Rectal smooth muscle tissue (tissue), 1 donor: ENCODE results near the gene RNF151.
"Not testable (repeated sequence)": the region's sequence is repeated elsewhere in the genome, so short reads cannot be mapped to it uniquely, and the experiment has no call there.

ENCODE experiments used
- H3K27ac ChIP-seq: one replicate; pipeline ENCODE4 v1.7.0; 2013; ENCODE audit warnings: low read depth, low read length, inconsistent platforms
- H3K27me3 ChIP-seq: one replicate; pipeline ENCODE4 v1.7.0; 2013; ENCODE audit warnings: low read length; ENCODE audit not compliant: control insufficient read depth, insufficient read depth
- H3K36me3 ChIP-seq: one replicate; pipeline ENCODE4 v1.7.0; 2013; ENCODE audit warnings: low read length; ENCODE audit not compliant: control insufficient read depth, insufficient read depth
- H3K4me1 ChIP-seq: one replicate; pipeline ENCODE4 v1.7.0; 2013; ENCODE audit warnings: low read length; ENCODE audit not compliant: control insufficient read depth, insufficient read depth
- H3K4me3 ChIP-seq: one replicate; pipeline ENCODE4 v1.7.0; 2013; ENCODE audit warnings: low read length
- H3K9ac ChIP-seq: one replicate; pipeline ENCODE4 v1.7.0; 2013; ENCODE audit warnings: low read length

Gene RNF151

DNA sequence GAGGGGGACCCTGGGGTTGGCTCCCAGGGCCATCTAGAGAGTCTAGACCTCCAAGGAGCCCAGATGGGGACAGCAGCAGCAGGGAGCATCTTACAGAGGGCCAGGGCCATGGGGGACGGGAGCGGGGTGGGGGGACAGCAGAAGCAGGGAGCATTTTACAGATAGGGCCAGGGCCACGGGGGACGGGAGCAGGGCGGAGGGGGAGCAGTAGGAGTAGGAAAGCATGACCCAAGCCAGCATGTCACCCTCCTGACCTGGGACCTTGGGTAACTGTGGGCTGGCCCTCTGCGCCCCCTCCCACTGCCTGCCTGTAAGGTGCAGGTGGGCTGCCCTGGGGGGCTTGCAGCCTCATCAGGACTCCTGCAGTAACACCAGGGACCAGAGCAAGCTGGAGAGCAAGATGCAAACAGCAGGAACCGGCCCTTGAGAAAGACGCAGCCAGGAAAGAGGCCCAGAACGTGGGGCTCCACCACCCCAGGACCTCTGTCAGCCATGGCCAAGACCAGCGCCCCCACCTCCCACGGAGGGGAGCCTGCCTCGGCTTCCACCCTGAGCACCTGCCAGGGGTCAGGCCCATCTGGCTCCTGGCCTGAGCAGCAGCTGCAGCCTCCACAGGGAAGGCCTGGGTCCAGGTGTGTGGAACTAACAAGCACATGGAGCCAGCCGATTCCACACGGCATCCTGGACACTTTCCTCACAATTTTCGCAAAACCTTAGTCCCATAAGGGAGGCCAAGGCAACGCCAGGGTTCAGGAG is 40.6 kb downstream of the RNF151 start:
- H3K27ac ChIP-seq, result no peak overlapping the region
- peaks cover 32% of the 10 kb centered on the region for H3K4me1 ChIP-seq
- peak overlapping the region; percentile 30 for H3K4me3 ChIP-seq

DNA sequence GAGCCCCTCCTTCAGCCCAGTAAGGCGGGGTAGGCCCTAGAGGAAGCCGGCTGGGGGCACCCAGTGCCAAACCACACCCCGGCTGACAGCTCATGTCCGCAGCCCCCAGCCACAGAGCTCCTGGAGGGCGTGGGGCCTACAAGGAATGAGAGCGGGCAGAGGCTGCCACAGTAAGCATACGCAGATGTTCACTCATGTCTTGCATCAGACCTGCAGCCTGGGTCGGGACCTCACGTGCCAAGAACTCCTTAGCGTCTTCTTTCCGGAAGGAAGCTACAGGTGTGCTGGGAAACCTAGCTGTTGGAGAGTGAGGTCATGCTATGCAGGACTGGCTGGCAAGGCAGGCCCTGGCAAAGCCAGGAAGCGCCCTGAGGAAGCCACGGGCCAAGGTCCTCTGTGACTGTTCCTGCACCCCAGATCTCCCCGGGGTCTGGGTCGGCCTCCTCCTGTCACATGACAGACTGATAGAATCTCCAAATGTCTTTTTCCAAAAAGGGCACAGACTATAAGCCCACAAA is 41.4 kb downstream of the RNF151 start:
- H3K27me3 ChIP-seq, result no peaks in the 10 kb centered on the region
- peaks cover 32% of the 10 kb centered on the region for H3K4me1 ChIP-seq
- H3K27ac ChIP-seq, result no peak overlapping the region
- peaks cover 7% of the 10 kb centered on the region for H3K36me3 ChIP-seq
- H3K9ac ChIP-seq, result peak overlapping the region; percentile 19
- peak overlapping the region; percentile 81 for H3K4me3 ChIP-seq

More for the DNA sequence above, 40.6 kb downstream of the RNF151 start:
- H3K36me3 ChIP-seq, result peaks cover 11% of the 10 kb centered on the region
- peak overlapping the region; percentile 19 for H3K9ac ChIP-seq
- H3K27me3 ChIP-seq, result no peaks in the 10 kb centered on the region

DNA sequence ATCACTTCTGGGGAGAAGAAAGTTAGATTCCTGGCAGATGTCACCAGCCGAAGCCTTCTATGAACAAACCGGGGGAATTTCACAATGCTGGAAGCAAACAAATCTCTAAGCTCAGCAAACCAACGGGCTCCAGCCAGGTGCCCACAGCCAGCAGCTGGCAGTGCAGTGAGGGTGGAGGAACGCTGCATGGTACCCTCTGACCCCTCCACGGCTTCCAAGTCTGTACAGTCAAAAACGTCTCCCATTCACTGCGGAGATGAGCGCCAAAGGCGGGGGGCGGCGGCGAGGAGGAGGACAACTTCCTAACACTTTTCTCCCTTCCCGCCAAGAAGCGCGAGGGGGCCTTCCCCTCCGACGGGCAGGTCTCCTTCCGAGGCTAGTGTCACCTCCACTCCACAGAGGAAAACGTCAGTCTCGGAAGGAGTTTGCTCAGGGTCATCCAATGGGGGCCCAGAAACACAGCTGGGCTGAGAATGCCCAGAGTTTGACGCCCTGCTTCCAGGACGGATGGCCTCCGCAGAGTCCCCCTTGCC is 42.0 kb downstream of the RNF151 start:
- H3K27ac ChIP-seq, result peak overlapping the region; percentile 70
- H3K9ac ChIP-seq, result peak overlapping the region; percentile 75
- no peaks in the 10 kb centered on the region for H3K27me3 ChIP-seq
- peaks cover 32% of the 10 kb centered on the region for H3K4me1 ChIP-seq
- H3K36me3 ChIP-seq, result peaks cover 2% of the 10 kb centered on the region
- peak overlapping the region; percentile 81 for H3K4me3 ChIP-seq

DNA sequence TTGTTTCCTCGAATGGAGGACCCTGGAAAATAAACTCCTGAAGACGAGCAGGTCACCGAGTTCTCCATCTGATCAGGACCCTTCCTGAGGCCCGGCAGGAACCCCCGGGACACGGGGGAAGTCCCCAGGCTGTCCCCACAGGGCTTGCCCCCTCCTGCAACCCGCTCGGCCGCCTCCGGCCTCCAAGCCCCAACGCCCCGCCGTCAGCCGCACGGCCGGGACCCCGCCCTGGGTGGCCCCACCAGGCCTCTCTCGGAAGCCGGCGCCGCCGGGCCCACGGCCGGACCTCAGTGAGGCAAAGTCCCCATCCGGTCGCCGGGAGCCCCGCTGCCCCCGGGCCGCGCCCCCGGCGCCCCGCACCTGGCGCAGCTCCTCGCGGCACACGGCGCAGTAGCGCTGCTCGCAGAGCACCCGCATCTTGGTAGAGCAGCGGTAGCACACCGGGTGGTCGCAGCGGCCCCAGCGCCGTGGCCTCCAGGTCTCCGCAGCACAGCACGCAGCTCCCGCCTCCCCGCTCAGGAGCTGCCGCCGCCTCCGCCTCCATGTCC is 42.6 kb downstream of the RNF151 start:
- Histone ChIP-seq H3K27me3 (no peaks in the 10 kb centered on the region), H3K27ac (peak overlapping the region; percentile 70), H3K36me3 (peaks cover 2% of the 10 kb centered on the region), H3K9ac (peak overlapping the region; percentile 75), H3K4me3 (peak overlapping the region; percentile 81), H3K4me1 (peaks cover 28% of the 10 kb centered on the region)

GRCh38 chr16:2009791-2010510 is 43.3 kb downstream of the RNF151 start, which contains the start of gene ZNF598:
Gene ZNF598 (minus strand): TSS chr16:2009821.
- peak within 1 kb of the TSS; percentile 75 for H3K9ac ChIP-seq
- H3K27me3 ChIP-seq, result no peaks in the 10 kb centered on the region
- peaks cover 24% of the 10 kb centered on the region for H3K4me1 ChIP-seq
- peak within 1 kb of the TSS; percentile 91 for H3K27ac ChIP-seq
- H3K36me3 ChIP-seq, result peaks cover 2% of the 10 kb centered on the region
- H3K4me3 ChIP-seq, result peak within 1 kb of the TSS; percentile 84

GRCh38 chr16:2011726-2012125 is 45.1 kb downstream of the RNF151 start:
- not testable (repeated sequence) for H3K36me3 ChIP-seq, H3K9ac ChIP-seq, H3K4me3 ChIP-seq, H3K27ac ChIP-seq, H3K27me3 ChIP-seq
- peaks cover 23% of the 10 kb centered on the region for H3K4me1 ChIP-seq

DNA sequence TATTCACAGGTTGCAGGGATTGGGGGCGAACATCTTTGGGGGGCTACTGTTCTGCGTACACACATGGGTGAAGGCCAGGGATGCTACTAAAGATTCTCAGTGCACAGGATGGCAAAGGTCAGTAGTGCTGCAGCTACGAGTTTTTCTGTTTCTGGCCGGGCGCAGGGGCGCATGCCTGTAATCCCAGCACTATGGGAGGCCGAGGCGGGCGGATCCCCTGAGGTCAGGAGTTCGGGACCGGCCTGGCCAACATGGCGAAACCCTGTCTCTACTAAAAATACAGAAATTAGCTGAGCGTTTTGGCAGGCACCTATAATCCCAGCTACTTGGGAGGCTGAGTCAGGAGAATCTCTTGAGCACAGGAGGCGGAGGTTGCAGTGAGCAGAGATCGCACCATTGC is 46.9 kb downstream of the RNF151 start:
- Histone ChIP-seq H3K4me1 (peaks cover 12% of the 10 kb centered on the region), H3K4me3 (no peak overlapping the region), H3K36me3 (no peaks in the 10 kb centered on the region)

GRCh38 chr16:2015117-2015946 is 48.7 kb downstream of the RNF151 start:
- H3K36me3 ChIP-seq, result no peaks in the 10 kb centered on the region
- H3K9ac ChIP-seq, result peak overlapping the region; percentile 16
- no peak overlapping the region for H3K4me3 ChIP-seq
- H3K4me1 ChIP-seq, result peaks cover 3% of the 10 kb centered on the region
- peaks cover 14% of the 10 kb centered on the region for H3K27me3 ChIP-seq
- H3K27ac ChIP-seq, result no peak overlapping the region

More for the DNA sequence above, 46.9 kb downstream of the RNF151 start:
- H3K9ac ChIP-seq, result no peak overlapping the region
- no peaks in the 10 kb centered on the region for H3K27me3 ChIP-seq
- no peak overlapping the region for H3K27ac ChIP-seq

GRCh38 chr16:2015947-2016208 is 49.2 kb downstream of the RNF151 start:
- Histone ChIP-seq H3K27ac (no peak overlapping the region), H3K36me3 (no peaks in the 10 kb centered on the region), H3K4me1 (no peaks in the 10 kb centered on the region), H3K9ac (peak overlapping the region; percentile 16), H3K4me3 (no peak overlapping the region), H3K27me3 (peaks cover 19% of the 10 kb centered on the region)

GRCh38 chr16:2016407-2016922 is 49.8 kb downstream of the RNF151 start:
- no peak overlapping the region for H3K27ac ChIP-seq
- no peak overlapping the region for H3K4me3 ChIP-seq
- peaks cover 19% of the 10 kb centered on the region for H3K27me3 ChIP-seq
- no peaks in the 10 kb centered on the region for H3K36me3 ChIP-seq
- no peak overlapping the region for H3K9ac ChIP-seq
- no peaks in the 10 kb centered on the region for H3K4me1 ChIP-seq
